Naive thymus-derived CD8-positive, alpha-beta T cell (primary cell): ENCODE data around the gene NARF. TPM values are rescaled to one million over a fixed set of nuclear protein-coding genes. Genes with fewer than 3 reads are reported as not detected.

Experiments
- ATAC-seq, 2 donors: fragments of 150-1000 bp; cut with Tn5 transposase in 1 of 2; sonication (Bioruptor Pico), chemical (Tn5 transposase) in 1 of 2; 1 replicate in 1 of 2; 2 replicates in 1 of 2; pipeline ENCODE4 v1.10.0; 2021; ENCODE audit warnings: mild to moderate bottlenecking in 2 of 2, moderate library complexity in 2 of 2
- POLR2A ChIA-PET: fragments of 350-600 bp; sonication (Branson Sonifier 250); formaldehyde crosslinking; loops from one replicate; lab custom pipeline; 2021; ENCODE audit warnings: antibody characterized with exemption; lab: Charles Lee
- DNase-seq, 10 donors: peaks; one replicate each; pipeline versions ENCODE4 v3.0.0 to v3.0.0-alpha.2; 2020 to 2022
- H3K27ac Mint-ChIP-seq, 10 donors: one replicate each; pipeline ENCODE4 v1.8.0; 2020 to 2022; ENCODE audit warnings: mild to moderate bottlenecking in 10 of 10, mixed read lengths in 10 of 10, moderate library complexity in 4 of 10, inconsistent platforms in 1 of 10
- H3K27me3 Mint-ChIP-seq, 5 donors: one replicate each; pipeline ENCODE4 v1.8.0; 2021 to 2022; ENCODE audit warnings: mixed read lengths in 5 of 5
- H3K36me3 Mint-ChIP-seq, 3 donors: one replicate each; pipeline ENCODE4 v1.8.0; 2020 to 2022; ENCODE audit warnings: mixed read lengths in 3 of 3, mild to moderate bottlenecking in 2 of 3, inconsistent platforms in 1 of 3
- H3K4me1 Mint-ChIP-seq, 4 donors: one replicate each; pipeline ENCODE4 v1.8.0; 2021 to 2022; ENCODE audit warnings: mixed read lengths in 4 of 4
- H3K4me3 Mint-ChIP-seq, 10 donors: one replicate each; pipeline ENCODE4 v1.8.0; 2020 to 2022; ENCODE audit warnings: mild to moderate bottlenecking in 10 of 10, mixed read lengths in 10 of 10, moderate library complexity in 6 of 10, inconsistent platforms in 1 of 10
- H3K9me3 Mint-ChIP-seq, 9 donors: one replicate each; pipeline ENCODE4 v1.8.0; 2020 to 2022; ENCODE audit warnings: mixed read lengths in 9 of 9, mild to moderate bottlenecking in 3 of 9, inconsistent platforms in 1 of 9, moderate library complexity in 1 of 9
- polyA plus RNA-seq, 3 donors: library from polyadenylated mRNA; unstranded; fragments of 300-500 nt; fragmentation: Illumina TruSeq; gene quantifications; one replicate each; pipeline ENCODE4 v1.2.3, GENCODE V29; 2021
- total RNA-seq, 8 experiments: library from RNA in 2 of 8; stranded (reverse) in 2 of 8; gene quantifications; one replicate each; pipeline ENCODE4 v1.2.3 and lab custom pipeline; 2021 to 2026

The NARF gene
- total and polyA plus RNA-seq, 5 experiments from 2014 or later = 70.1 to 127 (median 93.6) TPM

- Mint-ChIP-seq H3K4me3 (no peak overlapping the region), H3K27ac (peak overlapping the region in 2 of 10 donors; percentile 22 to 53), H3K9me3 (no peaks in the 10 kb centered on the region), H3K36me3 (peaks cover 0 to 16% (median 0%) of the 10 kb centered on the region in 3 donors), H3K27me3 (no peaks in the 10 kb centered on the region), H3K4me1 (peaks cover 2 to 36% (median 12%) of the 10 kb centered on the region in 4 donors)
- DNase-seq (peak in 1 of 10 donors; percentile 50), ATAC-seq (no peak)
- POLR2A ChIA-PET = interaction anchor here (0.6 to 1.3 kb wide), 4 partner anchors 13 to 86 kb away, joined by 3 to 5 read pairs (median 4); no protein-coding TSS in a partner anchor
Observed at GRCh38 chr17:82435601-82436583, 22.6 kb upstream of the NARF start.

- ATAC-seq (no peak), DNase-seq (peak in 1 of 10 donors; percentile 55)
- Mint-ChIP-seq H3K4me1 (peaks cover 2 to 38% (median 12%) of the 10 kb centered on the region in 4 donors), H3K9me3 (no peaks in the 10 kb centered on the region), H3K27me3 (no peaks in the 10 kb centered on the region), H3K4me3 (no peak overlapping the region), H3K27ac (peak overlapping the region in 2 of 10 donors; percentile 22 to 53), H3K36me3 (peaks cover 0 to 7% (median 0%) of the 10 kb centered on the region in 3 donors)
- POLR2A ChIA-PET = interaction anchor here (1.0 to 2.0 kb wide), 2 partner anchors 13 kb away, joined by 3 to 9 read pairs; no protein-coding TSS in a partner anchor
Observed at GRCh38 chr17:82436601-82437324, 21.8 kb upstream of the NARF start.

DNA sequence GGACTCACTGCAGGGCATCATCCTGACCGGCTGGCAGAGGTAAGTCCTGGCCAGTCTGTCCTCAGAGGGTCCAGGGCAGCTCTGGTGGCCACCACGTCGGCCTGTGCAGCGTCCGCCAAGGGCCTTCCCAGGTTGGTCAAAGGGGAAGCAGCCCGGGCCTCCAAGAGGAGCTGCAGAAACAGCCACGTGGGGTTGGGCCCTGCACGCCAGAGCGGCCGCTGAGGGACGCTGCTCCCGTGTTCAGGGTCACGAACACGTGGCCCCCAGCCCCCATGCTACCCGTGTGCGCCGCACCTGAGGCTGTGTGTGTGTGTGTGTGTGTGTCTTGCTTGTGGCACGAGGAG is 21.2 kb upstream of the NARF start:
- Mint-ChIP-seq H3K9me3 (no peaks in the 10 kb centered on the region), H3K27me3 (no peaks in the 10 kb centered on the region), H3K4me3 (no peak overlapping the region), H3K4me1 (peaks cover 2 to 39% (median 12%) of the 10 kb centered on the region in 4 donors), H3K36me3 (peaks cover 0 to 5% (median 0%) of the 10 kb centered on the region in 3 donors), H3K27ac (peak overlapping the region in 2 of 10 donors; percentile 28 to 61)
- ATAC-seq (no peak), DNase-seq (peak in 1 of 10 donors; percentile 35)
- POLR2A ChIA-PET = interaction anchor here (1.1 to 2.0 kb wide), 2 partner anchors 12 to 20 kb away, joined by 3 to 9 read pairs; no protein-coding TSS in a partner anchor

- Mint-ChIP-seq H3K36me3 (peaks cover 0 to 14% (median 0%) of the 10 kb centered on the region in 3 donors), H3K27ac (peak overlapping the region in 3 of 10 donors; percentile 2 to 61 (median 18)), H3K9me3 (no peaks in the 10 kb centered on the region), H3K4me1 (peaks cover 2 to 35% (median 14%) of the 10 kb centered on the region in 4 donors), H3K4me3 (no peak overlapping the region), H3K27me3 (no peaks in the 10 kb centered on the region)
- no peak for ATAC-seq
- POLR2A ChIA-PET = interaction anchor here (1.0 to 2.0 kb wide), 4 partner anchors 11 to 20 kb away, joined by 3 to 9 read pairs (median 4); partner anchors contain the start of gene NARF
- DNase-seq = peak in 1 of 10 donors; percentile 23
Observed at GRCh38 chr17:82438401-82439193, 19.9 kb upstream of the NARF start.

DNA sequence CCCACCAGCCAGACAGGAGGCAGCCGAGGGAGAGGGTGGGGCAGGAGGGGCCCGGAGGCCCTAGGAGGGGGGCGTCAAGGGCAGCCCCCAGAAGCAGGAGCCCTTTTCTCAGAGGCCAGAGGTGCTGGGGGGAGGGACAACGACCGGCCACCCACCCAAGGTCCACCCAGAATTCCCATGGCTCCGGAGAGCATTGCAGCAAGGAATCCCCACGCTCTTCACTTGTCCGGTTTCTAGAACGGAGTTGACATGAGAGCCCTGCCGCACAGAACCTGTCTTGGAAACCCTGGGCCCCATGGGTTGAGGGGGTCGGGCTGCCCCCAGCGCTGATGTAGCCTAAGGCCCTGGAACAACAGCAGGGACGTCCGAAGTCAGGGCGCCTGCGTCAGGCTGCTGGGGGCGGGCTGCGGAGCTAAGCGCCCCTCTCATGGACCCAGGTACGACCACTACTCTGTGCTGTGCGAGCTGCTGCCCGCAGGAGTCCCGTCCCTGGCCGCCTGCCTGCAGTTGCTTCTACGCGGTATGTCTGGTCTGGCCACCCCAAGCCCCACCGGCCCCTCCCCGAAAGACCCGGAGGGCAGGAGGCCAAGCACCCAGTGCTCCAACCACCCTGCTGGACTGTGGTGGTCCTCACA is 19.2 kb upstream of the NARF start:
- H3K36me3 Mint-ChIP-seq = peaks cover 0 to 14% (median 0%) of the 10 kb centered on the region in 3 donors
- no peak overlapping the region for H3K4me3 Mint-ChIP-seq
- DNase-seq = peak in 1 of 10 donors; percentile 42
- peak overlapping the region in 1 of 10 donors; percentile 31 for H3K27ac Mint-ChIP-seq
- POLR2A ChIA-PET = interaction anchor here (1.0 to 2.0 kb wide), 4 partner anchors 10 to 20 kb away, joined by 3 to 9 read pairs (median 4); partner anchors contain the start of gene NARF
- H3K27me3 Mint-ChIP-seq = no peaks in the 10 kb centered on the region
- no peaks in the 10 kb centered on the region for H3K9me3 Mint-ChIP-seq
- H3K4me1 Mint-ChIP-seq = peaks cover 0 to 29% (median 10%) of the 10 kb centered on the region in 4 donors
- no peak for ATAC-seq

GRCh38 chr17:82439829-82440365 is 18.6 kb upstream of the NARF start:
- Mint-ChIP-seq H3K4me1 (peaks cover 0 to 23% (median 8%) of the 10 kb centered on the region in 4 donors), H3K36me3 (peaks cover 0 to 14% (median 0%) of the 10 kb centered on the region in 3 donors), H3K9me3 (no peaks in the 10 kb centered on the region), H3K27me3 (no peaks in the 10 kb centered on the region), H3K4me3 (no peak overlapping the region), H3K27ac (peak overlapping the region in 1 of 10 donors; percentile 3)
- ATAC-seq (no peak), DNase-seq (peak in 1 of 10 donors; percentile 28)
- POLR2A ChIA-PET = interaction anchor here (1.1 to 1.6 kb wide), 2 partner anchors 10 to 18 kb away, joined by 3 to 5 read pairs; no protein-coding TSS in a partner anchor

- no peaks in the 10 kb centered on the region for H3K27me3 Mint-ChIP-seq
- DNase-seq = no peak
- H3K4me3 Mint-ChIP-seq = peak overlapping the region in 1 of 10 donors; percentile 42
- ATAC-seq = no peak
- POLR2A ChIA-PET = interaction anchor here (1.1 to 1.6 kb wide), 2 partner anchors 9 to 18 kb away, joined by 3 to 5 read pairs; no protein-coding TSS in a partner anchor
- H3K36me3 Mint-ChIP-seq = peaks cover 0 to 14% (median 0%) of the 10 kb centered on the region in 3 donors
- peak overlapping the region in 4 of 10 donors; percentile 34 to 70 (median 50) for H3K27ac Mint-ChIP-seq
- peaks cover 0 to 17% (median 7%) of the 10 kb centered on the region in 4 donors for H3K4me1 Mint-ChIP-seq
- H3K9me3 Mint-ChIP-seq = no peaks in the 10 kb centered on the region
Observed at GRCh38 chr17:82440469-82440981, 18.0 kb upstream of the NARF start.

GRCh38 chr17:82440991-82441627 is 17.4 kb upstream of the NARF start:
- H3K36me3 Mint-ChIP-seq = peaks cover 0 to 14% (median 0%) of the 10 kb centered on the region in 3 donors
- no peaks in the 10 kb centered on the region for H3K9me3 Mint-ChIP-seq
- H3K4me1 Mint-ChIP-seq = peaks cover 0 to 21% (median 7%) of the 10 kb centered on the region in 4 donors
- POLR2A ChIA-PET = interaction anchor here (2.2 kb wide), 1 partner anchor 16 kb away, joined by 6 read pairs; no protein-coding TSS in a partner anchor
- no peaks in the 10 kb centered on the region for H3K27me3 Mint-ChIP-seq
- DNase-seq (peak in 1 of 10 donors; percentile 16), ATAC-seq (no peak)
- H3K27ac Mint-ChIP-seq = peak overlapping the region in 3 of 10 donors; percentile 18 to 74 (median 25)
- H3K4me3 Mint-ChIP-seq = no peak overlapping the region

DNA sequence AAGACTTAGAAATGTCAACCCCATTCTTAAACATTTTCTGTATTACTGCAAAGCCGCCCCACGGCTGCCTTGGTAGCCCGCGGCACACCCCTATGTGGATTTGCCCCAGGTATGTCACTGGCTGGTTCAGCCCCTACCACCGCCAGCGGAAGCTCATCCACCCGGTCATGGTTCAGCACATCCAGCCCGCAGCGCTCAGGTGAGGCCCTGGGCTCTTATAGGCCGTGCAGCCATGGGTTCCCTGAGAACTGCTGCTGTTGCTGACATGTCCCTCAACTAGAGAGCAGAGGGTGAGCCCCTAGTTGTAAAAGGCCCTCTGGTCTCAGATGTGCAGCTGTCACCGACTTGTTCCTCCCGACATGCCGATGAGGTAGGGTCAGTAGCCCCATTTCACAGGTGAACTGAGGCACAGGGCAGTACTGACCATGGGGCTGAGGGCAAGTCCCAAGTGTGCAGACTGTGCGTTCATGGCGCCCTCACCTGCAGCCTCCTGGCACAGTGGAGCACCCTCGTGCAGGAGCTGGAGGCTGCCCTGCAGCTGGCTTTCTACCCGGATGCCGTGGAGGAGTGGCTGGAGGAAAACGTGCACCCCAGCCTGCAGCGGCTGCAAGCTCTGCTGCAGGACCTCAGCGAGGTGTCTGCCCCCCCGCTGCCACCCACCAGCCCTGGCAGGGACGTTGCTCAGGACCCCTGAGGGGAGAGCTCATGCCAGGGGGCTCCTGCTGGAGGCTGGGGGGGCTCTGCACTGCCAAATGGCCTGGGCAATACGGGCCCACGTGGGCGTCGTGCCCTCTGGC is 16.7 kb upstream of the NARF start:
- ATAC-seq (no peak), DNase-seq (no peak)
- peak overlapping the region in 5 of 10 donors; percentile 4 to 80 (median 67) for H3K27ac Mint-ChIP-seq
- H3K4me3 Mint-ChIP-seq = no peak overlapping the region
- peaks cover 0 to 28% (median 12%) of the 10 kb centered on the region in 4 donors for H3K4me1 Mint-ChIP-seq
- no peaks in the 10 kb centered on the region for H3K27me3 Mint-ChIP-seq
- H3K36me3 Mint-ChIP-seq = peaks cover 0 to 14% (median 0%) of the 10 kb centered on the region in 3 donors
- no peaks in the 10 kb centered on the region for H3K9me3 Mint-ChIP-seq
- POLR2A ChIA-PET = interaction anchor here (1.0 to 2.2 kb wide), 2 partner anchors 16 to 24 kb away, joined by 3 to 6 read pairs; partner anchors contain the start of gene HEXD
